Ovary (tissue), 3 donors: Measurements from ENCODE around the gene EMILIN3.

Experiments used
- CTCF ChIP-seq, 3 donors: fragments of 450-650 bp in 2 of 3; fragments of 200-600 bp in 1 of 3; IDR thresholded peaks; one replicate each; pipeline versions ENCODE4 v1.5.1 to v1.8.0; 2016 to 2022; ENCODE audit warnings: antibody characterized with exemption in 3 of 3, mild to moderate bottlenecking in 1 of 3
- POLR2A ChIP-seq: fragments of 450-650 bp; IDR thresholded peaks from one replicate; pipeline ENCODE4 v1.6.1; 2017; ENCODE audit warnings: antibody characterized with exemption, mild to moderate bottlenecking, moderate library complexity
- donor health status: DM: no; HTN: no; CAD: no.

GRCh38 chr20:41352666-41353065 lies 14.0 kb downstream of the EMILIN3 start:
- TF ChIP-seq POLR2A (no peak), CTCF (IDR thresholded peaks at IDR 0.05) (no peak)
